Astrocyte of the cerebellum (primary cell): Measurements from ENCODE around the gene PPIL6.

Experiments
- DNase-seq: peaks from one replicate; pipeline ENCODE4 v3.0.0-alpha.2; 2011; ENCODE audit warnings: low read depth
- H3K4me3 ChIP-seq: 2 replicates; pipeline ENCODE4 v1.5.1; 2011; ENCODE audit warnings: mild to moderate bottlenecking, low read depth, low read length, moderate library complexity
- in situ Hi-C: cut with HindIII; loops from 2 replicates; pipeline ENCODE4 v1.10.0; 2017; ENCODE audit warnings: low sequenced_read_pairs
- TF ChIP-seq, protein P1 (sequence below): IDR thresholded peaks from 2 replicates; pipeline ENCODE4 v1.5.1; 2012; ENCODE audit warnings: low read length, low read depth, moderate library complexity, mild to moderate bottlenecking; ENCODE audit errors: missing control alignments

PPIL6 gene

GRCh38 chr6:109458774-109459531 lies 18.5 kb upstream of the PPIL6 start:
- TF ChIP-seq, protein P1, sequence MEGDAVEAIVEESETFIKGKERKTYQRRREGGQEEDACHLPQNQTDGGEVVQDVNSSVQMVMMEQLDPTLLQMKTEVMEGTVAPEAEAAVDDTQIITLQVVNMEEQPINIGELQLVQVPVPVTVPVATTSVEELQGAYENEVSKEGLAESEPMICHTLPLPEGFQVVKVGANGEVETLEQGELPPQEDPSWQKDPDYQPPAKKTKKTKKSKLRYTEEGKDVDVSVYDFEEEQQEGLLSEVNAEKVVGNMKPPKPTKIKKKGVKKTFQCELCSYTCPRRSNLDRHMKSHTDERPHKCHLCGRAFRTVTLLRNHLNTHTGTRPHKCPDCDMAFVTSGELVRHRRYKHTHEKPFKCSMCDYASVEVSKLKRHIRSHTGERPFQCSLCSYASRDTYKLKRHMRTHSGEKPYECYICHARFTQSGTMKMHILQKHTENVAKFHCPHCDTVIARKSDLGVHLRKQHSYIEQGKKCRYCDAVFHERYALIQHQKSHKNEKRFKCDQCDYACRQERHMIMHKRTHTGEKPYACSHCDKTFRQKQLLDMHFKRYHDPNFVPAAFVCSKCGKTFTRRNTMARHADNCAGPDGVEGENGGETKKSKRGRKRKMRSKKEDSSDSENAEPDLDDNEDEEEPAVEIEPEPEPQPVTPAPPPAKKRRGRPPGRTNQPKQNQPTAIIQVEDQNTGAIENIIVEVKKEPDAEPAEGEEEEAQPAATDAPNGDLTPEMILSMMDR = no peak
- in situ Hi-C loops = no loop called here
- no peak for DNase-seq
- no peak overlapping the region for H3K4me3 ChIP-seq

GRCh38 chr6:109457562-109457996 lies 17.2 kb upstream of the PPIL6 start:
- no peak overlapping the region for H3K4me3 ChIP-seq
- TF ChIP-seq, protein P1 = no peak
- in situ Hi-C loops = no loop called here
- DNase-seq = no peak

DNA sequence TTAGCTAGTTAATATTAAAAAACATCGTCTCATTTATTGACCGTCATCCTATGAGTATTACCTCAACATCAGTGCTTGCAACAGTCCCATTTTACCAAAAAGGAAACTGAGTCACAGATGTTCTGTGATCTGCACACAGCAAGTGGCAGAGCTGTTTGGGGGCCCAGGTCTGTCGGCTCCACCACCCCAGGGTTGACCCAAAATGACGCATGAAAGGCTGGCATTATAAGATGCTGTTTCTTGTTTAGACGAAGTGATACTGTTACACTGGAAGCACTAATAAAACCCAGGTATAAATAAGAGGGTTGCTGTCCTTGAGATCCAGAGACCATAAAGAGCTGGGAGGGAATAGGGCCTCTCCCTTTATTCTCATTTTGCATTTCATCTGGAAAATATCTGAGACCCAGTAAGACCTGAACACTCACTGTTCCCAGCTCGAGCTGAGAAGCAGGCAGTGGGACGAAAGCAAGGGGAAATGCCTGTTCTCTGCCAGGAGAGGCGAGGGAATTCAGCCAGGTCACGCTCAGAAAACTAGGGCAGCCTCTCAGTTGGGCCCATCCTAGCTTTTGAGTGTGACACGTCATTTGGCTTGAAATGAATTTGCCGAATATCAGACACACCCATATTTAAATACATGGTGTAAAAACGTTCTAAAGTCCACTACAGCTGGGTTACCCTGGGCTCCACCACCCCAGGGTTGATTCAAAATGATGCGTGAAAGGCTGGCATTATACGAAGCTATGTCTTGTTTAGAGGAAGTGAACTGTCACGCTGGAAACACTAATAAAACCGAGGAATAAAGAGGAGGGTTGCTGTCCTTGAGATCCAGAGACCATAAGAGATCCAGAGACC lies 16.5 kb upstream of the PPIL6 start:
- in situ Hi-C loops = no loop called here
- TF ChIP-seq, protein P1 = no peak
- peak overlapping the region; percentile 70 for H3K4me3 ChIP-seq
- no peak for DNase-seq

DNA sequence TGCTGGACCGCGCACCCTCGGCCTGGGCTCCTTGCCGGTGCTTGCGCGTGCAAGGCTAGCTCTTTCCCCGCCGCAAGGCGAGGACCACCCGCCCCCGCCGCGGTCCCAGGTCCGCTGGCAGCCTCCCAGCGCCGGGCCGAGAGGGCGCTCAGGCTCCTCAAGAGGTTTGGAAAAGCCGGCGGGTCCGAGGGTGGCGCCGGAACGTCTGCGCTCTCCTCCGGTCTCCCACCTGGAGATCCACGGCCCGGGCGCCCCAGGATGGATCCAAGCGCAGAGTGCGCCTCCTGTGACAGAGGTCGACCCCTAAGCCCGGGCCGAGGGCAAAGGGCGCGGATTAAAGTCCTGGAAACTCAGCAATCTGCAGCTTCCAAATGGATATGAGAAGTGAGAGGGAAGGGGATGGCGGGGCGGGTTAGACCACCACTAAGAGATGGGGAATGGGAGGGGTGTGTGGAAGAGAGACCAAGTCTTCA lies 15.7 kb upstream of the PPIL6 start:
- H3K4me3 ChIP-seq = peak overlapping the region; percentile 70
- TF ChIP-seq, protein P1 = no peak
- in situ Hi-C loops = no loop called here
- DNase-seq = no peak

DNA sequence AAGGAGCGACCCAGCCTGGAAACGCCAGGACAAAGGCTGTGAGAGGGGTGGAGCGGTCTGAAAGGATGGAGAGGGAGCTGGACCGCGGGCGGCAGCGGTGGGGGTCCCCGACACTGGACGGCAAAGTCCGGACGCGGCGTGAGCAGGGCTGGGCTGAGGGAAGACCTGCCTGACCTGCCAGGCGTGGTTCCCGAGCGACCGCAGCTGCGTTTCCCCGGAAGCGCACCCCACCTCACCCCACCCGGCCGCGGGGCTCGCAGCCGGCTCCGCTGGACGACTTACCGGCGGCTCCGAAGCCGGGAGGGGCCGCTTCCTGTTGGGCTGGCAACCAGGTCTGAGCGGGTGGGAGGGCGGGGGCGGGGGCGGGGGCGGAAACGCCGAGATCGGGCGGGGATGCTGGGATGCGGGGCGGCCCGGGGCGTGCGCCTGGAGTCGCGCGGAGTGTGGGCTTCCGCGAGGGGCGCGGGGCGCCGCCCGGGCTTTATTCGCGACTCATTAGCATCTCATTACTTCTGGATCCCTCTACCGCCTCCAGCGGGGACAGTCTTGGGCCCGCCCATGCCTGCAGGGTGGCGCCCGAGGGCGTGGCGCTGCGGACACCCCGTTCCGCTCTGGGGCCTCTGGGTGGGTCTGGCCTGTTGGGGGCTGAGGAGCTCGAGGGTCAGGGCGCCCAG lies 15.1 kb upstream of the PPIL6 start, which contains the start of gene MICAL1:
Gene MICAL1 (minus strand): TSS at position 336 of the 674 bp plus-strand sequence. CDS start 1,576 bp downstream, outside the sequence.
- DNase-seq = no peak
- TF ChIP-seq, protein P1 = peak; percentile 39

More for the DNA sequence above, 15.1 kb upstream of the PPIL6 start, which contains the start of gene MICAL1:
- H3K4me3 ChIP-seq = peak within 1 kb of the TSS; percentile 70
- in situ Hi-C loops = no loop called here
